ENCODE data around the gene EPB41L4A.

Gene EPB41L4A

GRCh38 chr5:112205846-112206245 lies 213.2 kb downstream of the EPB41L4A start:
- no peak for TF ChIP-seq CTCF (IDR thresholded peaks at IDR 0.05; ENCODE audit: low read depth, low read length, missing control alignments)
- H3K4me3 ChIP-seq (ENCODE audit: low read depth, low read length): no peak overlapping the region
- DNase-seq (ENCODE audit: low read depth): no peak

- H3K4me3 ChIP-seq (ENCODE audit: low read depth, low read length): no peak overlapping the region
- DNase-seq (ENCODE audit: low read depth): no peak
- no peak for TF ChIP-seq CTCF (IDR thresholded peaks at IDR 0.05; ENCODE audit: low read depth, low read length, missing control alignments)
Measured at GRCh38 chr5:112203229-112203628, 215.8 kb downstream of the EPB41L4A start.

GRCh38 chr5:112202694-112203093 lies 216.4 kb downstream of the EPB41L4A start:
- TF ChIP-seq CTCF (IDR thresholded peaks at IDR 0.05; ENCODE audit: low read depth, low read length, missing control alignments): no peak
- no peak for DNase-seq (ENCODE audit: low read depth)
- no peak overlapping the region for H3K4me3 ChIP-seq (ENCODE audit: low read depth, low read length)

GRCh38 chr5:112201141-112201540 lies 217.9 kb downstream of the EPB41L4A start:
- no peak for DNase-seq (ENCODE audit: low read depth)
- no peak overlapping the region for H3K4me3 ChIP-seq (ENCODE audit: low read depth, low read length)
- TF ChIP-seq CTCF (IDR thresholded peaks at IDR 0.05; ENCODE audit: low read depth, low read length, missing control alignments): no peak

GRCh38 chr5:112200131-112200530 lies 218.9 kb downstream of the EPB41L4A start:
- TF ChIP-seq CTCF (IDR thresholded peaks at IDR 0.05; ENCODE audit: low read depth, low read length, missing control alignments): no peak
- DNase-seq (ENCODE audit: low read depth): no peak
- H3K4me3 ChIP-seq (ENCODE audit: low read depth, low read length): no peak overlapping the region

- no peak overlapping the region for H3K4me3 ChIP-seq (ENCODE audit: low read depth, low read length)
- TF ChIP-seq CTCF (IDR thresholded peaks at IDR 0.05; ENCODE audit: low read depth, low read length, missing control alignments): no peak
Measured at GRCh38 chr5:112196584-112196983, 222.5 kb downstream of the EPB41L4A start.

GRCh38 chr5:112195924-112196323 lies 223.2 kb downstream of the EPB41L4A start:
- no peak for TF ChIP-seq CTCF (IDR thresholded peaks at IDR 0.05; ENCODE audit: low read depth, low read length, missing control alignments)
- no peak overlapping the region for H3K4me3 ChIP-seq (ENCODE audit: low read depth, low read length)
- no peak for DNase-seq (ENCODE audit: low read depth)

More at GRCh38 chr5:112196584-112196983, 222.5 kb downstream of the EPB41L4A start:
- no peak for DNase-seq (ENCODE audit: low read depth)
